Activated naive CD4-positive, alpha-beta T cell (primary cell): ENCODE results near the gene ZNF791.
A peak's percentile ranks its signal among the peaks of the same experiment; 100 is the strongest.
"Not testable (repeated sequence)": the region's sequence is repeated elsewhere in the genome, so short reads cannot be mapped to it uniquely, and the experiment has no call there.

ENCODE experiments used
- DNase-seq, 4 experiments: peaks; one replicate each; lab custom pipeline; 2025; lab: John Stamatoyannopoulos, UW

ZNF791 gene

GRCh38 chr19:12629215-12629614 lies 18.5 kb downstream of the ZNF791 start:
- no peak for DNase-seq

GRCh38 chr19:12636631-12637030 lies 25.9 kb downstream of the ZNF791 start:
- DNase-seq = no peak

- no peak for DNase-seq
These were observed 28.0 kb downstream of the ZNF791 start for GRCh38 chr19:12638611-12639182.

DNA sequence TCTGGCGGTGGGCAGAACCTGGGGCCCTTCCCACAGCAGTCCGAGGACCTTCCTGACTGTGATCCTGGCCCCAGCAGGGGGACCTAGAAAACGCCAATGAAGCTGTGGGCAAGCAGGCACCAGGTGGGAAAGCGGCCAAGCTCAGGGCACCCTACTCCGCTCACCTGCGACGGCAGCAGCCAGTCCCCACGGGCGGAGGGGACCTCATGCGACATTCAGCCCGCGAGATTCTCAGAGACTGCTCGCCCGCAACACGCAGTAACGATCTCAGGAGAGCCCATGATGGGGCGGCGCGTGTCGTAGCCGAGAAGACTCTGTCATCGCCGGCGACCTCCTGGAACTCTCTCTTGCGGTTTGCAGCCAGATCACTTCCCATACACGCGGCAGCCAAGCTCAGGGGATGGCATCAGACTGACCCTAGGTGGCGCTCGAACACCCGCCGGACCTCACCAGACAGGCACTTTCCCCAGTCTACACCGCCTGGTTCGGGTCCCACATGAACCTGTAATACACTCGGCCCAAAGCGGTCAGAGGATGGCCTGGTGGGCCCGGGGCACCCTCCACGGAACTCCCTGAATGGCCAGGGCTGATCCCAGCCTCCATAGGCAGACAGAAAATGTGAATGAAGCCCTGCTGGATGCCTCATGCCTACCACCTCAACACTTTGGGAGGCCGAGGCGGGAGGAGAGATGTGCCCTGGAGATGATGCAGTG lies 29.3 kb downstream of the ZNF791 start:
- DNase-seq = peak; percentile 52 to 75 (median 68)

GRCh38 chr19:12641456-12641855 lies 30.7 kb downstream of the ZNF791 start:
- DNase-seq = no peak

DNA sequence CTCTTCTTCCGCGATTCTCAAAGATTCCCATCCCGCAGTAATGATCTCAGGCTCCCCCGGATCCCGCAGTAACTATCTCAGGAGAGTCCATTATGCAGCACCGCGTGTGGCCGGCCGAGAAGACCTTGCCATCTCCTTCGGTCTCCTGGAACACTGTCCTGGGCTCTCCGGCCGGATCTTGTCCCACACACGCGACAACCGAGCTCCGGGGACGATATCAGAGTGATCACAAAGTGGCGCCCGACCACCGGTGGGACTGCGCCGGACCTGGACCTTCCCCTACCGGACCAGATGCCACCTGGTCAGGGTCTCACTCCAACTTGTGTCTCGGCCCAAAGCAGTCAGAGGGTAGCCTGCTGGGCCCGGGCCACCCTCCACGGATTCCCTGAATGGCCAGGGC lies 31.8 kb downstream of the ZNF791 start:
- DNase-seq = no peak

DNA sequence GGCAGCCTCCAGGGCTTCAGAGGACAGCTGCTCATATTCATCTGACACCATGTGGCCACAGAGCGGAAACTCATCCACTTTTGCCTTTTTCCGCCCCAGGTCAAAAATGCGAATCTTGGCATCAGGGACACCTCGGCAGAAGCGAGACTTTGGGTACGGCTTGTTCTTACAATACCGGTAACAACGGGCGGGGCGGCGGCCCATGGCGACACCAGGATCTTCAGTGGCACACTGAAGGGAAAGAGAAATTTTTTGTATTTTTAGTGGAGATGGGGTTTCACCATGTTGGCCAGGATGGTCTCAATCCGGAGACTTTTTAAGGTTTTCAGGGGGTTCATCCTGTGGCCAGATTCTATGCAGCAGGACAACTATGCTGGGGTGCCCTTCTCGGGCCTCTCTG lies 33.0 kb downstream of the ZNF791 start:
- not testable (repeated sequence) for DNase-seq

- no peak for DNase-seq
These were observed 35.8 kb downstream of the ZNF791 start for GRCh38 chr19:12646551-12646950.

DNA sequence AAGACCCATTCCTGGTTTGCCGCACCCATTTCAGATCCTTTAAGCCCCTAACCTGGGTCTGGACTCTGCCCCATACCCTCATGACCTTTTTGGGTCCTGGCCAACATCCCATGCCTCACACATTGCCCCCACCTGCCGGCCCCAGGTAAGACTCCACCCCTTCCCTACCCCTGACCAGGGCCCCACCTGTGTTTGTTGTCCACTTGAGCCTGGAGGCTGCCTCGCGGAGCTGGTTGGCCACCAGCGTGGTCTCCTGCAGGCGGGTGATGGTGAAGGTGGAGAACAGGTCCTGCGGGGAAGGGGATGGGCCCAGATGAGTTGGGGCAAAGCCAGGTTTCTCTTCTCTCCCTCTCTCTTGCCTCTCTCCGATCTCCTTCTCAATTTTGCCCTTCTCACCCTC lies 36.3 kb downstream of the ZNF791 start:
- no peak for DNase-seq

DNA sequence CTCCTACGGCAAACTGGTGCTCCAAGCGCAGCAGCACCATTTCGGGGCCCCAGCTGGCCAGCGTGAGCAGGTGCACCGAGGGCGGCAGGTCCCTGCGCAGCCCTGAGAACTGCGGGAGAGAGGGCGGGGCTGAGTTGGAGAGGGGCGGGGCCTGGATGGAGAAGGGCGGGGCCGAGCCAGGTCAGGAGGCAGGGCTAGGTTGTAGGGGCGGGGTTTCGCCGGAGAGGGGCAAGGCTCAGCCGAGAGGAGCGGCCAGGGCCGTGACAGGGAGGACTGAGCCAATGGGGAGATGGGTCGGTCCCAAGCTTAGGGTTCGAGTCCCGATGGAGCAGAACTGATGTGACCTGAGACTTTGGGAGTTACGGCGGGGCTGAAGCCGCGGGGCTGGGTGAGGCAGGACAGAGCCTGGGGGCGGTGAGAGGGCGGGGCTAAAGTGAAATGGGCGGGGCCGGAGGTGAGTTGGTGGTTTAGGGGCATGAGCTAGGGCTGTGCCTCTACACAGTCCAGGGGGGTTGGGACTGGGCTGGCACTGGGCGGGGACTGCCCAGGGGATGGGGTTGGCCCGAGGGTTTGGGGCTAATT lies 36.9 kb downstream of the ZNF791 start:
- peak in 1 of 4 experiments; percentile 34 for DNase-seq

DNA sequence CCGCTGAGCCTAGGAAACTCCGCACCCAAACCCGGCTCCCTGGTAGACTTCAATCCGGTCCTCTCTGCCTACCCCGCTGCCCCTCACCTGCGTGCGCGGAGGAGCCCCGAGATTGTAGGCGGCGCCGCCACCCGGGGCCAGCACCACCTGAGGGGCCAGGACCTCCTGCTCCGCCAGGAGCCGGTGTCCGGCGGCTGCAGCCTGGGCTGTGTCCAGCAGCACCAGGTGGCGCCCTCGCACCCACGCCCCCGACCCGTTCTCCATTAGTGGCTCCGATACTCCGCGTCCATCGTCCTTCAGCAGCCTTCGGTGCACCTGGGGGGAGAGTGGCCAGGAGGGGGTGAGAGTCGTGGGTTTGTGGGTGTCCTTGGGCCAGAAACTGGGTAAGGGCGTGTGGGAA lies 37.4 kb downstream of the ZNF791 start:
- DNase-seq = no peak

GRCh38 chr19:12649941-12650340 lies 39.2 kb downstream of the ZNF791 start:
- DNase-seq = no peak

DNA sequence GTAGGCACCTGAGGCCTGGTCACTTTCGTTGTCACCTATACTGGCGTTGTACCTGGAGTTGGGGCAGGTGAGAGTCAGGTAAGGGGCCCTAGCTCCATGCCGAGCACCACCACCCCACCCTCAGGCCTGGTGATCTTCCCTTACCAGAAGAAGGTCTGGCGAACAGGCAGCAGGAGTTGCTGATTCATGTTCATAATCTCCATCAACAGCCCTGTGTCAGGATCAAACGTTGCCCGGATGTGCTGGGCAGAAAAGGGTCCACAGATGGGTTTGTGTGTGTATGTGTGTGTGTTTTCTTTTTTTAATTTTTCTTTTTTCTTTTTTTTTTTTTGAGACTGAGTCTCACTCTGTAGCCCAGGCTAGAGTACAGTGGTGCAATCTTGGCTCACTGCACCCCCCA lies 41.5 kb downstream of the ZNF791 start:
- no peak for DNase-seq

GRCh38 chr19:12655546-12655945 lies 44.8 kb downstream of the ZNF791 start:
- no peak for DNase-seq

GRCh38 chr19:12656899-12657571 lies 46.3 kb downstream of the ZNF791 start:
- no peak for DNase-seq

- DNase-seq = no peak
These were observed 47.2 kb downstream of the ZNF791 start for GRCh38 chr19:12657966-12658365.

DNA sequence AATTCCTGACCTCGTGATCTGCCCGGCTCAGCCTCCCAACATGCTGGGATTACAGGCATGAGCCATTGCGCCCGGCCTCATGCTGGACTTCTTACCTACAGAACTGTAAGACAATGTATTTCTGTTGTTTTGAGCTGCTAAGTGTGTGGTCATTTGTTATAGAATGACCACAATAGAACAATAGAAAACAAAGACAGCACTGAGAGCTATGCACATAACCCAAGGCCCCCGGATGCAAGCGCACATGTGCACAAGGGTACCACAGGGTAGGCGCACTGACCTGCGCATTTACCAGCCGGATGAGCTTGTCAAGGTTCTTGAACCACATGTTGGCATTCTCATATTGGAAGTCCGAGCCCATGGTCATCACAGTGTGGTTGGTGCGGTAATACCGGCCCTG lies 50.3 kb downstream of the ZNF791 start:
- DNase-seq = no peak

DNA sequence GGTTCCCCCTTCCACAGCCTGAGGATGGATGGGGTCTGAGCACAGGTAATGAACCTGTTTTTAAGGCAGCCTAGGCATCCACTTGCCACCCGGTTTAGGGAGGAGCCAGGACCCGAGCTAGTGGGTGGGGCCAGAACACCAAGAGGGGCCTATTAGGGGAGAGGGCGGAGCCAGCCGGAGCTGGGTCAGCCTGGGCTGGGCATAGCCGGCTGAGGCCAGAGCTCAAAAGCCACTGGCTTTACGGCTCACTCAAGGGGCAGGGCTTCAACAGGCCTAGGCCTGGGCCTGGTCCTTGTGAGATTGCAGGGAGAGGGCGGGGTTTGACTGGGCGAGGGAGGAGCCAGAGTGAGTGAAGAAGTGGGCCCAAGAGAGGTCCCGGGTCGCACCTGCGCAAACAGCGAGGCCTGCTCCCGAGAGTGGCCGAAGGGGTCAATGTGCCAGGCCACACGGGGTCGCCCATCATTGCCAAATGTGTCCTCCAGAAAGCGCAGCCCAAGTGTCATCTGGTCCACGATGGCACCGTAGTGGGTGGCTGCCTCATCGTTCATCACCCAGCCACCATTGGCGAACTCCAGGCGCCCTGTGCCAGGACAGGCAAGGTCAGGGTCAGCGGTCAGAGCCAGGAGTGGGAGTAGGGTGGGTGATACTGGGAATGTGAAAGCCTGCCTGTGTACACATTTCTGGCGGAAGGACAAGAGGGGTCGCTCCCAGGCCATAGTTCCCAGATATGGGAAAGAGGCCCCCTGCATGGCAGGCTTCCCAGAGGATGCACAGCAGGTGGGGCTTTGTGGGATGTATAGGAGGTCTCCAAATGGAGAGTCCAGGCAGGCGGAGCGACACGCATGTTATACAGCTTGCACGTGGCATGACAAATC lies 53.9 kb downstream of the ZNF791 start:
- no peak for DNase-seq

DNA sequence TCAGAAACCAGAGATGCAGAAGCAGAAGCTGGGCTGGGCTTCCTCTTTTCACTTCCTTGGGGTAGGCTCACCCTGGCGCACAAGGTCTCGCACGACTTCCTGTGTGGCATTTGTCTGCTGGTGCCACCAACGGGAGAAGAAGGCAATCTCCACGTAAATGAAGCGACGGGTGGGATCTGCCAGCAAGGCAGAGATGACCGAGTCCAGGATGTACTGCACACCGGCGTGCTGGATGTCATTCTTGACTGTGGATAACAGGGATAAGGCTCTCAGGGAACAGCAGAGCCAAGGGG lies 54.5 kb downstream of the ZNF791 start:
- peak in 2 of 4 experiments; percentile 43 to 50 for DNase-seq

DNA sequence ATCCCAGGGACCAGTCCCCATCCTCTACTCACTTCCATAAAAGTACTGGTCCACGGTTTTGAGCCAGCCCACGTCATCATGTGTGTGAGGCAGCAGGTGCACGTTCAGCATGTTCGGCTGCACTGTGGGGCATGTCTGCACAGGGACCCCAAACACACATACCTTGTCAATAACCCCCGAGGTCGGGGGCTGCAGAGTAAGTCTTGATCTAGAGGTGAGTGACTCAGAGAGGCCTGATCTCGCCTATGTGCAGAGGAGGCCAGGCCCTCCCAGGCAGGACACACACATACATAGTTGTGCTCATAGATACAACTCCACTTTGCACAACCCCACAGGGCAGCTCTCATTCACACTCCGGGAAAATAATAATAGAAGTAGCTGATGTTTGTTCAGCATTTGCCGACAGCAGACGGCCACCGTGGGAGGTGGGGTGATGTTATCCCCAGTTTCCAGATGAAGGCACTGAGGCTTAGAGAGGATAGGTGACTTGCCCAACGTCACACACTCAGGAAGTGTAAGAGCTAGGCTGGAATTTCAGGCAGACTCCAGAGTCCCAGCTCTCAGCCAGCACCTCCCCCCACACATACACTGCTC lies 55.0 kb downstream of the ZNF791 start:
- DNase-seq = no peak

DNA sequence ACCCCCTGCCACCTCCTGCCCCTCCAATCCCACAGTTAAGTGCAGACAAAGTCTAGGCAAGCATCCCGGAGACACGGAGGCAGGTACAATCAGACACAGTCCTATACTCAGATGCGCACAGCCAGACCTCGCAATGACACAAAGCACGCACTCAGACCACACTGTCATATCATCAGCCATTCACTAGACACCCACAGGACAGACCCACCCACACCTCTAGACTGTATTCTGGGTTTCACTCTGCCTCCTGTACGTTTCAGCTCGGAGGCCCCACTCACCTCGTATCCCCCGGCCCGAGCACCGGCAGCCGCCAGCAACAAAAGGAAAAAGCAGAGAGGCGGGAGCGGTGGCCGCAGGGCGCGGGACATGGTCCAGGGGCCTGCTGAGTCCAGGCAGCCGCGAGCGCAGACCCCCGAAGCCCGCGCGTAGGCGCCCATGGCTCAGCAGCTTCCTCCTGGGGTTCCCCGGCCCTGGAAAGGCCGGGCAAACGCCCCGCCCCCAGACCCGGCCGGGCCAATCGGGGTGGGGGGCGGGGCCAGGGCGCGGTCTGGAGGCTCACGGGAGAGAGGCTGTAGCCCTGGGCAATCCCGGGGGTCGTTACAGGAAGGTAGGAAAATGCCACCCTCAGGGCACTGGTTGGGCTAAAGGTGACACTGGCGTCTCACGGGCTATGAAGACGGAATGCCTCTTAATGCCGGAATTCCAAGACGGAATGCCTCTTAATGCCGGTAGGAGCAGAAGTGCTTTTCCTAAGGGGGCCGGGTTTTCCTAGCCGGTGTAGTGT lies 55.7 kb downstream of the ZNF791 start, which contains the start of the genes MAN2B1 and WDR83:
Gene MAN2B1 (minus strand): TSS at position 478 of the 784 bp plus-strand sequence. CDS start 41 bp downstream, at position 437.
Gene WDR83 (plus strand): TSS at position 543 of the 784 bp plus-strand sequence. CDS start 2,984 bp downstream, outside the sequence.
- DNase-seq = peak; percentile 43 to 72 (median 56)
